Measurements from ENCODE around the gene ADGRL2. TPM values are rescaled to one million over a fixed set of nuclear protein-coding genes. Genes with fewer than 3 reads are reported as not detected.

The ADGRL2 gene
- polyA plus RNA-seq, 1 donor (not counting 4 experiments of a cell fraction or from before 2014, with no cell fraction given): 6.6 TPM

DNA sequence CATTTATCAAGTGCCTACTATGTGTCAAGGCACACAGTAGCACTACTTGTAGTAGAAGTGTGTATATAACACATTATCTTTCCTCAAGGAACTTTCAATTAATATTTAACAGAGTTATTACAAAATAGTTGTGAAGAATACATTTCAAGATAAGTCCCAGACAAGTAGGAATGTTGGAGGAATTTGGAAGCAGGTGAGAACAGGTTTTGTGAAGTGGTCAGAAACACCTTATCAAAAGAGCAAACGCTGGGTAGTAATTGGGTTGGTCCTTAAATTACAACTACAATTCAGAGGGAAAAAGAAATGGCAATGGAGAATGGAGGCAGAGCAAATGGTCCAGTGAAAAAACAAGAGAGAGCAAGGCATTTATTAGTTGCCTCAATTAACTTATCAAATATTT lies 218.8 kb downstream of the ADGRL2 start:
- H3K4me2 ChIP-seq (ENCODE audit: control insufficient read depth, extremely low read depth, insufficient read depth, low read depth, low read length): no peak overlapping the region
- no peaks in the 10 kb centered on the region for H3K36me3 ChIP-seq (ENCODE audit: control insufficient read depth in 2 of 2, extremely low read depth in 1 of 2, insufficient read depth in 2 of 2, low read length in 2 of 2)
- FAIRE-seq: no peak
- dilution Hi-C loops (cut with MboI; ENCODE audit: extremely low pct_ligation_motif_present, low sequenced_read_pairs): no loop called here
- H2AFZ ChIP-seq (ENCODE audit: control insufficient read depth, low read length): no peak overlapping the region
- no peaks in the 10 kb centered on the region for H3K4me1 ChIP-seq (ENCODE audit: control insufficient read depth, extremely low read depth, insufficient read depth, low read length)
- no peaks in the 10 kb centered on the region for H4K20me1 ChIP-seq (ENCODE audit: control insufficient read depth, extremely low read depth, insufficient read depth, low read length)
- H3K79me2 ChIP-seq (ENCODE audit: control insufficient read depth, insufficient read depth, low read length): no peaks in the 10 kb centered on the region
- no peak overlapping the region for H3K9ac ChIP-seq (ENCODE audit: control insufficient read depth, extremely low read depth, insufficient read depth, low read length)
- TF ChIP-seq EZH2 (IDR thresholded peaks at IDR 0.05; ENCODE audit: low read length): no peak
- no peak for TF ChIP-seq CTCF (optimal IDR thresholded peaks at IDR 0.05 in 1 of 3, IDR thresholded peaks at IDR 0.05 in 1 of 3, conservative IDR thresholded peaks at IDR 0.05 in 1 of 3; ENCODE audit: extremely low read depth in 1 of 3, insufficient read depth in 2 of 3, low read length in 3 of 3)
- DNase-seq (ENCODE audit: low read depth, low spot score): no peak
- no peak overlapping the region for H3K4me3 ChIP-seq (ENCODE audit: control insufficient read depth in 2 of 3, extremely low read depth in 1 of 3, insufficient read depth in 2 of 3, low read depth in 1 of 3, low read length in 3 of 3)
- no peaks in the 10 kb centered on the region for H3K27me3 ChIP-seq (ENCODE audit: control insufficient read depth, extremely low read depth, insufficient read depth, low read length)
- no peak overlapping the region for H3K27ac ChIP-seq (ENCODE audit: control insufficient read depth, insufficient read depth, low read length)
- H3K9me1 ChIP-seq (ENCODE audit: control insufficient read depth, extremely low read depth, insufficient read depth, low read length): no peaks in the 10 kb centered on the region
- no peaks in the 10 kb centered on the region for H3K9me3 ChIP-seq (ENCODE audit: control insufficient read depth, low read depth, low read length)

GRCh38 chr1:82030830-82031229 lies 230.1 kb downstream of the ADGRL2 start:
- Histone ChIP-seq H3K9ac (ENCODE audit: control insufficient read depth, extremely low read depth, insufficient read depth, low read length) (no peak overlapping the region), H3K4me1 (ENCODE audit: control insufficient read depth, extremely low read depth, insufficient read depth, low read length) (no peaks in the 10 kb centered on the region), H3K9me3 (ENCODE audit: control insufficient read depth, low read depth, low read length) (no peaks in the 10 kb centered on the region), H3K9me1 (ENCODE audit: control insufficient read depth, extremely low read depth, insufficient read depth, low read length) (no peaks in the 10 kb centered on the region), H3K36me3 (ENCODE audit: control insufficient read depth in 2 of 2, extremely low read depth in 1 of 2, insufficient read depth in 2 of 2, low read length in 2 of 2) (no peaks in the 10 kb centered on the region), H4K20me1 (ENCODE audit: control insufficient read depth, extremely low read depth, insufficient read depth, low read length) (no peaks in the 10 kb centered on the region), H3K27ac (ENCODE audit: control insufficient read depth, insufficient read depth, low read length) (no peak overlapping the region), H2AFZ (ENCODE audit: control insufficient read depth, low read length) (no peak overlapping the region), H3K79me2 (ENCODE audit: control insufficient read depth, insufficient read depth, low read length) (no peaks in the 10 kb centered on the region), H3K4me2 (ENCODE audit: control insufficient read depth, extremely low read depth, insufficient read depth, low read depth, low read length) (no peak overlapping the region), H3K4me3 (ENCODE audit: control insufficient read depth in 2 of 3, extremely low read depth in 1 of 3, insufficient read depth in 2 of 3, low read depth in 1 of 3, low read length in 3 of 3) (no peak overlapping the region), H3K27me3 (ENCODE audit: control insufficient read depth, extremely low read depth, insufficient read depth, low read length) (no peaks in the 10 kb centered on the region)
- no peak for TF ChIP-seq EZH2 (IDR thresholded peaks at IDR 0.05; ENCODE audit: low read length)
- TF ChIP-seq CTCF (optimal IDR thresholded peaks at IDR 0.05 in 1 of 3, IDR thresholded peaks at IDR 0.05 in 1 of 3, conservative IDR thresholded peaks at IDR 0.05 in 1 of 3; ENCODE audit: extremely low read depth in 1 of 3, insufficient read depth in 2 of 3, low read length in 3 of 3): no peak
- dilution Hi-C loops (cut with MboI; ENCODE audit: extremely low pct_ligation_motif_present, low sequenced_read_pairs): no loop called here
- FAIRE-seq: no peak
- DNase-seq (ENCODE audit: low read depth, low spot score): no peak

Data from keratinocyte (primary cell).